Ishikawa (cell line): ENCODE data around the gene KIF3C.

Source experiments
- EGR1 ChIP-seq: IDR thresholded peaks from 2 replicates; pipeline ENCODE4 v1.6.1; 2012
- EP300 ChIP-seq: IDR thresholded peaks from 2 replicates; pipeline ENCODE4 v1.6.1; 2012; ENCODE audit warnings: borderline replicate concordance
- FOXM1 ChIP-seq: IDR thresholded peaks from 2 replicates; pipeline ENCODE4 v1.6.1; 2012; ENCODE audit warnings: low read depth, borderline replicate concordance
- RAD21 ChIP-seq: IDR thresholded peaks from 2 replicates; pipeline ENCODE4 v1.6.1; 2012; ENCODE audit warnings: low read depth
- TEAD4 ChIP-seq: IDR thresholded peaks from 2 replicates; pipeline ENCODE4 v1.6.1; 2012
- YY1 ChIP-seq: IDR thresholded peaks from 2 replicates; pipeline ENCODE4 v1.6.1; 2012; ENCODE audit warnings: low read depth
- TF ChIP-seq, protein P1 (sequence below): IDR thresholded peaks from 2 replicates; pipeline ENCODE4 v1.6.1; 2012; ENCODE audit warnings: low read depth, mild to moderate bottlenecking

DNA sequence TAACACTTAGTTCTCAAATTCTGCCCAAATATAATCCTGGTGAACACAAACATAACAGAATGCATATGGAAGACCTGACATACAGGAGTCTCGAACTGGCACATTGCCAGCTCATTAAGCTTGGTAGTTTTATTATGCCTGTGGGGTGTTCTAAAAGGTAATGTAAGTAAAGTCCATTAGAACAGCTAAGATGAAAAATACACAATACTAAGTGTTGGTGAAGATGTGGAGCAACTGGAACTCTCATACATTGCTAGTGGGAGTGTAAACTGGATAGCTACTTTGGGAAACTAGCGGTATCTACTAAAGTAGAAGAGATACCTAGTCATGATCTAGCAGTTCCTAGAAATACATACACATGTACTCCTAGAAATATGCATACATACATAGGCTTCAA, 27.3 kb upstream of the KIF3C start:
- no peak for TF ChIP-seq FOXM1
- TF ChIP-seq, protein P1, sequence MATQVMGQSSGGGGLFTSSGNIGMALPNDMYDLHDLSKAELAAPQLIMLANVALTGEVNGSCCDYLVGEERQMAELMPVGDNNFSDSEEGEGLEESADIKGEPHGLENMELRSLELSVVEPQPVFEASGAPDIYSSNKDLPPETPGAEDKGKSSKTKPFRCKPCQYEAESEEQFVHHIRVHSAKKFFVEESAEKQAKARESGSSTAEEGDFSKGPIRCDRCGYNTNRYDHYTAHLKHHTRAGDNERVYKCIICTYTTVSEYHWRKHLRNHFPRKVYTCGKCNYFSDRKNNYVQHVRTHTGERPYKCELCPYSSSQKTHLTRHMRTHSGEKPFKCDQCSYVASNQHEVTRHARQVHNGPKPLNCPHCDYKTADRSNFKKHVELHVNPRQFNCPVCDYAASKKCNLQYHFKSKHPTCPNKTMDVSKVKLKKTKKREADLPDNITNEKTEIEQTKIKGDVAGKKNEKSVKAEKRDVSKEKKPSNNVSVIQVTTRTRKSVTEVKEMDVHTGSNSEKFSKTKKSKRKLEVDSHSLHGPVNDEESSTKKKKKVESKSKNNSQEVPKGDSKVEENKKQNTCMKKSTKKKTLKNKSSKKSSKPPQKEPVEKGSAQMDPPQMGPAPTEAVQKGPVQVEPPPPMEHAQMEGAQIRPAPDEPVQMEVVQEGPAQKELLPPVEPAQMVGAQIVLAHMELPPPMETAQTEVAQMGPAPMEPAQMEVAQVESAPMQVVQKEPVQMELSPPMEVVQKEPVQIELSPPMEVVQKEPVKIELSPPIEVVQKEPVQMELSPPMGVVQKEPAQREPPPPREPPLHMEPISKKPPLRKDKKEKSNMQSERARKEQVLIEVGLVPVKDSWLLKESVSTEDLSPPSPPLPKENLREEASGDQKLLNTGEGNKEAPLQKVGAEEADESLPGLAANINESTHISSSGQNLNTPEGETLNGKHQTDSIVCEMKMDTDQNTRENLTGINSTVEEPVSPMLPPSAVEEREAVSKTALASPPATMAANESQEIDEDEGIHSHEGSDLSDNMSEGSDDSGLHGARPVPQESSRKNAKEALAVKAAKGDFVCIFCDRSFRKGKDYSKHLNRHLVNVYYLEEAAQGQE: no peak
- no peak for TF ChIP-seq YY1
- no peak for TF ChIP-seq TEAD4
- no peak for TF ChIP-seq EGR1
- no peak for TF ChIP-seq EP300
- TF ChIP-seq RAD21: no peak
